CD4-positive, alpha-beta T cell treated with Interleukin-6 for 4 hours (primary cell): ENCODE data around the gene COL24A1.

ENCODE experiments used
- DNase-seq: peaks from one replicate; pipeline ENCODE4 v3.0.0-alpha.2; 2020; ENCODE audit warnings: mixed read lengths

COL24A1 gene

GRCh38 chr1:86156566-86157455, at the start of gene COL24A1:
TSS of gene COL24A1 (minus strand) at chr1:86156772. CDS start at chr1:86156396, 376 bp downstream.
- DNase-seq = no peak

GRCh38 chr1:86205741-86206140, 49.2 kb upstream of the COL24A1 start:
- DNase-seq = no peak

GRCh38 chr1:86202552-86203340, 46.2 kb upstream of the COL24A1 start:
- DNase-seq = no peak

- no peak for DNase-seq
These were observed 44.7 kb upstream of the COL24A1 start for GRCh38 chr1:86201311-86201710.

GRCh38 chr1:86200901-86201300, 44.3 kb upstream of the COL24A1 start:
- DNase-seq = no peak

- no peak for DNase-seq
These were observed 40.8 kb upstream of the COL24A1 start for GRCh38 chr1:86197206-86197855.

GRCh38 chr1:86195281-86195680, 38.7 kb upstream of the COL24A1 start:
- no peak for DNase-seq

GRCh38 chr1:86194491-86195034, 38.0 kb upstream of the COL24A1 start:
- no peak for DNase-seq

- no peak for DNase-seq
These were observed 35.8 kb upstream of the COL24A1 start for GRCh38 chr1:86192417-86192816.

GRCh38 chr1:86191958-86192357, 35.4 kb upstream of the COL24A1 start:
- no peak for DNase-seq

GRCh38 chr1:86190873-86191272, 34.3 kb upstream of the COL24A1 start:
- DNase-seq = no peak

- DNase-seq = no peak
These were observed 27.9 kb upstream of the COL24A1 start for GRCh38 chr1:86184426-86184825.

- no peak for DNase-seq
These were observed 27.2 kb upstream of the COL24A1 start for GRCh38 chr1:86183810-86184209.

- DNase-seq = no peak
These were observed 19.7 kb upstream of the COL24A1 start for GRCh38 chr1:86176226-86176625.

- DNase-seq = no peak
These were observed 19.2 kb upstream of the COL24A1 start for GRCh38 chr1:86175756-86176155.

- no peak for DNase-seq
These were observed 13.1 kb upstream of the COL24A1 start for GRCh38 chr1:86169625-86170024.

- no peak for DNase-seq
These were observed 3.2 kb upstream of the COL24A1 start for GRCh38 chr1:86159800-86160199.

- no peak for DNase-seq
These were observed 586 bp downstream of the COL24A1 start for GRCh38 chr1:86155807-86156565.

- no peak for DNase-seq
These were observed 1.3 kb downstream of the COL24A1 start for GRCh38 chr1:86155051-86155806.

- no peak for DNase-seq
These were observed 2.0 kb downstream of the COL24A1 start for GRCh38 chr1:86154571-86155050.

- DNase-seq = no peak
These were observed 2.7 kb downstream of the COL24A1 start for GRCh38 chr1:86153836-86154235.
